ENCODE results near the gene MASP2. TPM values are rescaled to one million over a fixed set of nuclear protein-coding genes. Genes with fewer than 3 reads are reported as not detected.

MASP2 gene
- total RNA-seq, 2 experiments from 2014 or later: 0.17 to 0.31 TPM

Other genes starting within 250 kb of the MASP2 start
- gene TARDBP, start 34.6 kb downstream of the MASP2 start, total RNA-seq: 100 to 1,000 TPM; 158 to 159 TPM
- gene SRM, start 12.8 kb upstream of the MASP2 start, total RNA-seq: 100 to 1,000 TPM; 207 to 222 TPM
- 10 to 100 TPM; 57.9 to 59.3 TPM for gene EXOSC10, start 52.6 kb upstream of the MASP2 start, total RNA-seq
- not detected for gene ANGPTL7, start 142.1 kb upstream of the MASP2 start, total RNA-seq
- gene MTOR, start 215.3 kb upstream of the MASP2 start, total RNA-seq: 10 to 100 TPM; 38.5 to 39.0 TPM
- gene UBIAD1, start 226.0 kb upstream of the MASP2 start, total RNA-seq: 10 to 100 TPM; 19.9 to 20.2 TPM